SKM-1 (cell line): ENCODE data around the gene ZMYM2.

Experiments
- DNase-seq: peaks from one replicate; lab custom pipeline; 2025; ENCODE audit not compliant: unreplicated experiment; lab: John Stamatoyannopoulos, UW

The ZMYM2 gene

GRCh38 chr13:20044086-20044485 lies 85.6 kb downstream of the ZMYM2 start:
- DNase-seq, result no peak

- no peak for DNase-seq
These were observed 87.5 kb downstream of the ZMYM2 start for GRCh38 chr13:20045950-20046548.

- no peak for DNase-seq
These were observed 91.3 kb downstream of the ZMYM2 start for GRCh38 chr13:20049558-20050473.

GRCh38 chr13:20051366-20051765 lies 92.8 kb downstream of the ZMYM2 start:
- no peak for DNase-seq

- DNase-seq, result no peak
These were observed 94.5 kb downstream of the ZMYM2 start for GRCh38 chr13:20053016-20053415.

- no peak for DNase-seq
These were observed 95.4 kb downstream of the ZMYM2 start for GRCh38 chr13:20053891-20054290.

- DNase-seq, result no peak
These were observed 96.1 kb downstream of the ZMYM2 start for GRCh38 chr13:20054586-20054985.

- DNase-seq, result no peak
These were observed 98.7 kb downstream of the ZMYM2 start for GRCh38 chr13:20057214-20057613.

GRCh38 chr13:20057963-20058362 lies 99.4 kb downstream of the ZMYM2 start:
- DNase-seq, result no peak

GRCh38 chr13:20058476-20058875 lies 99.9 kb downstream of the ZMYM2 start:
- no peak for DNase-seq

GRCh38 chr13:20064128-20064527 lies 105.6 kb downstream of the ZMYM2 start:
- DNase-seq, result no peak

- DNase-seq, result no peak
These were observed 107.0 kb downstream of the ZMYM2 start for GRCh38 chr13:20065516-20065915.

- DNase-seq, result no peak
These were observed 111.4 kb downstream of the ZMYM2 start for GRCh38 chr13:20069956-20070355.

- DNase-seq, result no peak
These were observed 115.2 kb downstream of the ZMYM2 start for GRCh38 chr13:20073775-20074174.

GRCh38 chr13:20074966-20075365 lies 116.4 kb downstream of the ZMYM2 start:
- DNase-seq, result no peak

GRCh38 chr13:20077086-20077485 lies 118.6 kb downstream of the ZMYM2 start:
- DNase-seq, result no peak

GRCh38 chr13:20080377-20081164 lies 122.0 kb downstream of the ZMYM2 start:
- DNase-seq, result no peak

GRCh38 chr13:20090349-20090748 lies 131.8 kb downstream of the ZMYM2 start:
- no peak for DNase-seq

GRCh38 chr13:20093951-20094350 lies 135.4 kb downstream of the ZMYM2 start:
- no peak for DNase-seq

GRCh38 chr13:20099319-20099718 lies 140.8 kb downstream of the ZMYM2 start:
- no peak for DNase-seq

GRCh38 chr13:20101467-20102316 lies 143.2 kb downstream of the ZMYM2 start:
- no peak for DNase-seq
